Mammary epithelial cell (primary cell): ENCODE measurements around the gene MT1M.
A peak's percentile ranks its signal among the peaks of the same experiment; 100 is the strongest.

Experiments
- CTCF ChIP-seq, 2 donors: IDR thresholded peaks in 1 of 2; conservative IDR thresholded peaks in 1 of 2; 2 replicates each; pipeline ENCODE4 v1.5.1; 2011 to 2012; ENCODE audit warnings: inconsistent platforms in 2 of 2, low read length in 2 of 2, mild to moderate bottlenecking in 2 of 2, control low read depth in 1 of 2, low read depth in 1 of 2; ENCODE audit not compliant: insufficient read depth in 1 of 2; ENCODE audit errors: extremely low read depth in 1 of 2
- EZH2 ChIP-seq: IDR thresholded peaks from 2 replicates; pipeline ENCODE4 v1.6.1; 2012; ENCODE audit warnings: low read length, inconsistent platforms, borderline replicate concordance

- TF ChIP-seq EZH2: no peak
- peak in 1 of 2 donors; percentile 31 for TF ChIP-seq CTCF (conservative IDR thresholded peaks at IDR 0.05 in 1 of 2, IDR thresholded peaks at IDR 0.05 in 1 of 2; ENCODE audit: extremely low read depth in 1 of 2, insufficient read depth in 1 of 2, low read depth in 1 of 2, low read length in 2 of 2)
These were observed 10.8 kb downstream of the MT1M start for GRCh38 chr16:56643080-56643778.
